T-helper 2 cell treated with Interferon-gamma antibody and Interleukin-4, amounts not matched to agents 5 μg/mL and 100 μg/mL, for 36 hours (primary cell): ENCODE measurements around the gene ZBTB17.
A peak's percentile ranks its signal among the peaks of the same experiment; 100 is the strongest.
"Not testable (repeated sequence)": the region's sequence is repeated elsewhere in the genome, so short reads cannot be mapped to it uniquely, and the experiment has no call there.

Experiments
- DNase-seq: peaks from one replicate; pipeline ENCODE4 v3.0.0; 2021; ENCODE audit warnings: low spot score
- H3K27ac Mint-ChIP-seq: one replicate; pipeline ENCODE4 v1.8.0; 2021; ENCODE audit warnings: mild to moderate bottlenecking, mixed read lengths
- H3K27me3 Mint-ChIP-seq: one replicate; pipeline ENCODE4 v1.8.0; 2021; ENCODE audit warnings: low read depth, mixed read lengths
- H3K36me3 Mint-ChIP-seq: one replicate; pipeline ENCODE4 v1.8.0; 2021; ENCODE audit warnings: low read depth, mixed read lengths
- H3K4me1 Mint-ChIP-seq: one replicate; pipeline ENCODE4 v1.8.0; 2021; ENCODE audit warnings: low read depth, mixed read lengths
- H3K4me3 Mint-ChIP-seq: one replicate; pipeline ENCODE4 v1.8.0; 2022; ENCODE audit warnings: mild to moderate bottlenecking, moderate library complexity, mixed read lengths
- H3K9me3 Mint-ChIP-seq: one replicate; pipeline ENCODE4 v1.8.0; 2021; ENCODE audit warnings: mixed read lengths

Gene ZBTB17

GRCh38 chr1:16005597-16005996, 29.7 kb upstream of the ZBTB17 start:
- no peaks in the 10 kb centered on the region for H3K9me3 Mint-ChIP-seq
- H3K27me3 Mint-ChIP-seq: no peaks in the 10 kb centered on the region
- DNase-seq: no peak
- peaks cover 6% of the 10 kb centered on the region for H3K4me1 Mint-ChIP-seq
- no peak overlapping the region for H3K27ac Mint-ChIP-seq
- H3K36me3 Mint-ChIP-seq: no peaks in the 10 kb centered on the region
- H3K4me3 Mint-ChIP-seq: no peak overlapping the region

- H3K27ac Mint-ChIP-seq, H3K27me3 Mint-ChIP-seq, H3K9me3 Mint-ChIP-seq, DNase-seq, H3K36me3 Mint-ChIP-seq, H3K4me1 Mint-ChIP-seq, H3K4me3 Mint-ChIP-seq: not testable (repeated sequence)
Observed at GRCh38 chr1:16001274-16001673, 25.4 kb upstream of the ZBTB17 start.

- Mint-ChIP-seq H3K36me3 (no peaks in the 10 kb centered on the region), H3K4me1 (no peaks in the 10 kb centered on the region)
Observed at GRCh38 chr1:15998929-15999328, 23.0 kb upstream of the ZBTB17 start.

GRCh38 chr1:15997637-15998280, 21.9 kb upstream of the ZBTB17 start:
- Mint-ChIP-seq H3K9me3 (no peaks in the 10 kb centered on the region), H3K27ac (no peak overlapping the region)

More at GRCh38 chr1:15998929-15999328, 23.0 kb upstream of the ZBTB17 start:
- DNase-seq: no peak
- Mint-ChIP-seq H3K27me3 (no peaks in the 10 kb centered on the region), H3K27ac (no peak overlapping the region), H3K4me3 (no peak overlapping the region), H3K9me3 (no peaks in the 10 kb centered on the region)

GRCh38 chr1:15997076-15997585, 21.2 kb upstream of the ZBTB17 start:
- Mint-ChIP-seq H3K4me1 (no peaks in the 10 kb centered on the region), H3K27me3 (no peaks in the 10 kb centered on the region), H3K36me3 (no peaks in the 10 kb centered on the region), H3K27ac (no peak overlapping the region), H3K9me3 (no peaks in the 10 kb centered on the region), H3K4me3 (no peak overlapping the region)
- no peak for DNase-seq

More at GRCh38 chr1:15997637-15998280, 21.9 kb upstream of the ZBTB17 start:
- no peak for DNase-seq
- Mint-ChIP-seq H3K36me3 (no peaks in the 10 kb centered on the region), H3K4me1 (no peaks in the 10 kb centered on the region), H3K27me3 (no peaks in the 10 kb centered on the region), H3K4me3 (no peak overlapping the region)

- no peak overlapping the region for H3K27ac Mint-ChIP-seq
- H3K36me3 Mint-ChIP-seq: no peaks in the 10 kb centered on the region
- peak; percentile 45 for DNase-seq
- H3K27me3 Mint-ChIP-seq: no peaks in the 10 kb centered on the region
- H3K4me1 Mint-ChIP-seq: no peaks in the 10 kb centered on the region
- H3K4me3 Mint-ChIP-seq: no peak overlapping the region
- no peaks in the 10 kb centered on the region for H3K9me3 Mint-ChIP-seq
Observed at GRCh38 chr1:15994590-15995351, 18.9 kb upstream of the ZBTB17 start.

GRCh38 chr1:15994081-15994480, 18.2 kb upstream of the ZBTB17 start:
- DNase-seq: no peak
- Mint-ChIP-seq H3K4me1 (no peaks in the 10 kb centered on the region), H3K27ac (no peak overlapping the region), H3K27me3 (no peaks in the 10 kb centered on the region), H3K4me3 (no peak overlapping the region), H3K9me3 (no peaks in the 10 kb centered on the region), H3K36me3 (no peaks in the 10 kb centered on the region)

GRCh38 chr1:15993666-15994065, 17.8 kb upstream of the ZBTB17 start:
- no peak overlapping the region for H3K4me3 Mint-ChIP-seq
- no peaks in the 10 kb centered on the region for H3K27me3 Mint-ChIP-seq
- DNase-seq: no peak
- H3K9me3 Mint-ChIP-seq: no peaks in the 10 kb centered on the region
- no peak overlapping the region for H3K27ac Mint-ChIP-seq
- H3K4me1 Mint-ChIP-seq: no peaks in the 10 kb centered on the region
- no peaks in the 10 kb centered on the region for H3K36me3 Mint-ChIP-seq

- H3K4me3 Mint-ChIP-seq: no peak overlapping the region
- H3K4me1 Mint-ChIP-seq: no peaks in the 10 kb centered on the region
- H3K36me3 Mint-ChIP-seq: no peaks in the 10 kb centered on the region
- no peaks in the 10 kb centered on the region for H3K27me3 Mint-ChIP-seq
- no peak overlapping the region for H3K27ac Mint-ChIP-seq
- no peak for DNase-seq
- H3K9me3 Mint-ChIP-seq: no peaks in the 10 kb centered on the region
Observed at GRCh38 chr1:15992582-15993500, 16.9 kb upstream of the ZBTB17 start.

GRCh38 chr1:15992187-15992553, 16.3 kb upstream of the ZBTB17 start:
- no peak overlapping the region for H3K27ac Mint-ChIP-seq
- H3K27me3 Mint-ChIP-seq: no peaks in the 10 kb centered on the region
- H3K9me3 Mint-ChIP-seq: no peaks in the 10 kb centered on the region
- no peaks in the 10 kb centered on the region for H3K4me1 Mint-ChIP-seq
- no peak overlapping the region for H3K4me3 Mint-ChIP-seq
- no peak for DNase-seq
- no peaks in the 10 kb centered on the region for H3K36me3 Mint-ChIP-seq

GRCh38 chr1:15991427-15992186, 15.7 kb upstream of the ZBTB17 start:
- DNase-seq: no peak
- H3K27ac Mint-ChIP-seq: no peak overlapping the region
- H3K4me3 Mint-ChIP-seq: no peak overlapping the region
- H3K4me1 Mint-ChIP-seq: no peaks in the 10 kb centered on the region
- H3K27me3 Mint-ChIP-seq: no peaks in the 10 kb centered on the region
- H3K9me3 Mint-ChIP-seq: no peaks in the 10 kb centered on the region
- no peaks in the 10 kb centered on the region for H3K36me3 Mint-ChIP-seq

- DNase-seq: no peak
- no peaks in the 10 kb centered on the region for H3K9me3 Mint-ChIP-seq
- no peak overlapping the region for H3K4me3 Mint-ChIP-seq
- no peak overlapping the region for H3K27ac Mint-ChIP-seq
- H3K4me1 Mint-ChIP-seq: no peaks in the 10 kb centered on the region
- no peaks in the 10 kb centered on the region for H3K36me3 Mint-ChIP-seq
- no peaks in the 10 kb centered on the region for H3K27me3 Mint-ChIP-seq
Observed at GRCh38 chr1:15989776-15990175, 13.9 kb upstream of the ZBTB17 start.
